ENCODE data around the gene TECTA. TPM values are rescaled to one million over a fixed set of nuclear protein-coding genes. Genes with fewer than 3 reads are reported as not detected.

TECTA gene
- total RNA-seq, 2 experiments from 2014 or later: 0.18 to 0.28 TPM

DNA sequence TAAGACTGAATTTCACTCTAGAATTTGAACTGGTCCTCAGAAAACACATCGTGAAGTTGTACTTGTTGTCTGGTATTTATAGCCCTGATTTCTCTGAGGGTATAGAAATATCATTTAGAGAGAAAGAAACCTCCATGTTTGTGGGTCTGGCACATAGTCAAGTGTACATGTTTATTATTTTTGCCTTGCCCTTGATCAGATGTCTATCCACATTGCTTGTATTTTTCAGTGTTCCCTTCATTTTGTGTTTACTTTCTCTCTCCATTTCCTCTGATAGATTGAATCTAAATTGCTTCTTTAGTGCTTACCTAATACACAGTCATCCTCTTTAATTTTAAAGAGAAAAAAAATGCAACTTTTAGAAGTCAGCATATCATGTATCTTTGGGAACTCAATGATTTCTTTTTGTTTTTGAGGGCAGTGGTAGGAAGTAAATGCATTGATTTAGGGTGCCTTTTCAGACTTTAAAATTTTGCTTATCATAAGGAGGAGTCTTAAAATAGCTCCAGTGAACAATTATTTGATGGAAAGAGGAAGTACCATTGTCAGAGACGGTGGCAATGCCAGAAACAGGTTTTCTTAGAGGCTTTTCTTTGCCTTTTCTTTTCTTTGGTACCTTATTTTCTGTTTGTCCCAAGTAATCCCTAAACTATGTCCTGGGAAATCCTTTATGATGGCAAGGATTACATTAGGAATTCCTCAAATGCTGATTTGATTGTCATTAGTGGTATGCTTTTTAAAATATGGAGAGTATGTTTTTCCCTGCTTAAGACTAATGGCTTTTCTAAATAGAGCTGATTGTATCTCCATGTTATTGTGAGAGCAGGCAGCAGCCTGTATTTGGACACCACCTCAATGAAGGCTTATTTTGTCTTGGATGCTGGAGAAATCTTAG is 29.8 kb upstream of the TECTA start:
- CTCF ChIA-PET: no interaction called here
- ATAC-seq (no peak), DNase-seq (no peak)
- H3K36me3 Mint-ChIP-seq: peaks cover 21% of the 10 kb centered on the region
- H3K27ac Mint-ChIP-seq: no peak overlapping the region
- no peaks in the 10 kb centered on the region for H3K4me1 Mint-ChIP-seq
- no peak overlapping the region for H3K4me3 Mint-ChIP-seq
- H3K27me3 Mint-ChIP-seq: no peaks in the 10 kb centered on the region
- H3K9me3 Mint-ChIP-seq (ENCODE audit: low read depth): no peaks in the 10 kb centered on the region

DNA sequence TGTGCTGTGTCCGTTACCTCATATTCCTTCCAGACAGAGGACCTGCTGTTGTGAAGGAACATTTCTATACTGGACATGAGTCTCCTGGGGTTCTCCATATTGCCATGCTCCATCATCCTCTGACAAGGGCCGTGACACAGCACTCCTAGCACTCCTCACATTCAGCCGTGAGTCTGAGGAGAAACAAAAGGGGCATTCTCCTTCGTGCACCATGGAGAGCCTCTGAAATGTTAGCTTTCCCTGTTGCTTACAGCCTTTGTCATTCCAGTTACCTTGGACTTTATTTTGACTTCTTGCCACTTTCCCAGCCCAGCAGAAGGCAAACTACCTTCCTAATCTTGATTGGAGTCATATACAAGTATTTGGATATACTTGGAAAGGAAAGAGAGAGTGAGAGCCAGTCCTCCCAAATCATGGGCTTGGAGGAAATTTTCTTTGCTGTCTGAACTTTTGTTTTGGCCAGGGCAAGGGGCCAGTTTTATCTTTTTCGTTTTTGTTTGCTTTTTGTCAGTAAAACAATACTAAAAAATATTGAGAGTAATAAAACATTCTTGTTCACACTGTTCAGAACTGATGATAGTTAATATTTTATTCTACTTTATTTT is 29.1 kb upstream of the TECTA start:
- no peak for DNase-seq
- no peak overlapping the region for H3K27ac Mint-ChIP-seq
- no peaks in the 10 kb centered on the region for H3K9me3 Mint-ChIP-seq (ENCODE audit: low read depth)
- no peaks in the 10 kb centered on the region for H3K27me3 Mint-ChIP-seq
- peaks cover 21% of the 10 kb centered on the region for H3K36me3 Mint-ChIP-seq
- CTCF ChIA-PET: no interaction called here
- no peaks in the 10 kb centered on the region for H3K4me1 Mint-ChIP-seq
- H3K4me3 Mint-ChIP-seq: no peak overlapping the region
- ATAC-seq: no peak

DNA sequence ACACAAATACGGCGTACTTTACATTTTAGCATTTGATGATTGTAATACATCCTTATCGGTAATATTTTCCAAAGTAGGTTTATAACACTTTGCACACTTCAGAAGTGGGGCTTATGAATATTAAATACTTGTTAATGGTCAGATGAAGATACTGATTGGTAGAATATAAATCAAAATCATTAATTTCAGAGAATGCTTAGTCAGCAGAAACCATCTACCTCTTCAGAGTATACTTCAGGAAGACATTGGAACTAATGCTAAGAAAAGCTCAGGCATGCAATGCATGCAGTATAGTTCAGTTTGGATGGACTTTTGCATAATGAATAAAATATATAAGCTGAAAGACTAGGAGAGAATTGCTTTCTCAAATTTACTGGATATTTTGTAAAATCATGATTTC is 19.7 kb upstream of the TECTA start:
- H3K4me3 Mint-ChIP-seq: no peak overlapping the region
- ATAC-seq (no peak), DNase-seq (no peak)
- no peaks in the 10 kb centered on the region for H3K27me3 Mint-ChIP-seq
- CTCF ChIA-PET: no interaction called here
- H3K36me3 Mint-ChIP-seq: peaks cover 5% of the 10 kb centered on the region
- H3K27ac Mint-ChIP-seq: no peak overlapping the region
- peaks cover 1% of the 10 kb centered on the region for H3K4me1 Mint-ChIP-seq
- no peaks in the 10 kb centered on the region for H3K9me3 Mint-ChIP-seq (ENCODE audit: low read depth)

DNA sequence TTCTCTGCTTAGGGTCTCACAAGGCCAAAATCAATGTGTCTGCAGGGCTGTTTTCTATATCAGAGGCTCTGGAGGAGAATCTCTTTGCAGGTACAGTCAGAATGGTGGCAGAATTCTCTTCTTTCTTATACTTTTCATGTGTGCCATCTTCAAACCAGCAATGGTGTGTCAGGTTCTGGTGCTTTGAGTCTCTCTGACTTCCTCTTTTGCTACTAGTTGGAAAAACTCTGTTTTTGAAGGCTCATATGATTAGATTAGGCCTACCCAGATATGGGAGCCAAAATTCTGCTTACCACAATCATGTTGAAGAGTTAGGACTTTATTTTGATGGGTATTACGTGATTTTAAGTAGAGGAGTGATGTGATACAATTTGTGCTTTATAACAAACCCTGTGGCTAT is 18.8 kb upstream of the TECTA start:
- Mint-ChIP-seq H3K9me3 (ENCODE audit: low read depth) (no peaks in the 10 kb centered on the region), H3K4me3 (no peak overlapping the region), H3K27me3 (no peaks in the 10 kb centered on the region), H3K27ac (no peak overlapping the region), H3K4me1 (peaks cover 1% of the 10 kb centered on the region), H3K36me3 (peaks cover 8% of the 10 kb centered on the region)
- CTCF ChIA-PET: no interaction called here
- ATAC-seq (no peak), DNase-seq (no peak)

DNA sequence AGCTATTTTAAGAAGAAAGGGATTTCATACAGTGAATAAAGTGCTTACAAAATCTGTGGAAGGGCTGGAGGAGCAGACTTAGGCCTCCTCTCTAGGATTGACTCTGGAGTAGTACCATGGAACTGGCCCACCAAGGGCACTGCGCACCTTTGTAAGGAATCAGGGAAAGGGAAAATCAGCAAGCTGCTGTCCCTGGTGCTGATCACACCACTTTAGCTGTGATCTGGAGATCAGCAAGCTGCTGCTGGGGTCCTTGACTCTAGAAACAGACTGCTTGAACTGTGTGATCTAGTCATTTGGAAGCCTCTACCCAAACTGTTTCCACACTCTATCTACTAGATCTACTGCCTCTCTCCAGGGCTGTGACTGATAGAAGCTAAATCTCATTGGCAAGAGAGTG is 18.4 kb upstream of the TECTA start:
- peaks cover 8% of the 10 kb centered on the region for H3K36me3 Mint-ChIP-seq
- H3K4me1 Mint-ChIP-seq: peaks cover 1% of the 10 kb centered on the region
- no peaks in the 10 kb centered on the region for H3K27me3 Mint-ChIP-seq
- no peak for DNase-seq
- CTCF ChIA-PET: no interaction called here
- no peak overlapping the region for H3K4me3 Mint-ChIP-seq
- no peaks in the 10 kb centered on the region for H3K9me3 Mint-ChIP-seq (ENCODE audit: low read depth)
- H3K27ac Mint-ChIP-seq: no peak overlapping the region
- no peak for ATAC-seq

DNA sequence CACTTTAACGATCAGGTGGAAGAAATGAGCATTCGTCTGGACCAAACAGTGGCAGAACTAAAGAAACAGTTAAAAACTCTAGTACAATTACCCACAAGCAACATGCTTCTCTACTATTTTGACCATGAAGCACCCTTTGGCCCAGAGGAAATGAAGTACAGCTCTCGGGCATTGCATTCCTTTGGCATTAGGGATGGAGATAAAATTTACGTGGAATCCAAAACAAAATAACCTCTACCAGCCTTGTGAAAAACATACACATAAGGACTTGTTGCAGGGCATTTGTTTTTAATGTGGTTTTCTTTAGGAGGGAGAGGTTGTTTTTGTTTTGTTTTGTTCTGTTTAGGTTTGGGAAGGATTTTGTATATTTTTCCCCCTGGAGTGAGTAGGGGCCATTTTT is 14.2 kb upstream of the TECTA start:
- Mint-ChIP-seq H3K4me3 (no peak overlapping the region), H3K27me3 (no peaks in the 10 kb centered on the region), H3K9me3 (ENCODE audit: low read depth) (no peaks in the 10 kb centered on the region), H3K36me3 (peaks cover 9% of the 10 kb centered on the region), H3K4me1 (peaks cover 6% of the 10 kb centered on the region), H3K27ac (no peak overlapping the region)
- DNase-seq (no peak), ATAC-seq (no peak)
- CTCF ChIA-PET: no interaction called here

DNA sequence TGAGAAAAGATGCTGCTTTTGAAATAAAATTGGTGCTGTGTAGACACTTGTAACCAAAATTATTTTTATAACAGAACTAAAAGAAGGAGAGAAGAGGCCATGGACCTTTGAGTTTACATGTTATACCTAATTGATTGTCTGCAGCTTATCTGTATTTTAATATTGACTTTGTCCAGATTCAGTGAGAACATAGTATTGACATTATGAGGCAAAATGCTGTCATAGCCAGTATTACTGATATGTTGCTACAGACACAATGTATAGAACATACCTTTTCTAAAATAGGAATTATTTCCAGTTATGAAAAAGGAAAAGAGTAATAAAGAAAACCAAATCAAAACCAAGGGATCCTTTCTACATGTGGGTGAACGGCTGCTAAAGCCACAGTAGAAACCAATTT is 11.5 kb upstream of the TECTA start:
- Mint-ChIP-seq H3K4me1 (peaks cover 5% of the 10 kb centered on the region), H3K36me3 (peaks cover 5% of the 10 kb centered on the region), H3K27me3 (no peaks in the 10 kb centered on the region), H3K4me3 (no peak overlapping the region), H3K9me3 (ENCODE audit: low read depth) (no peaks in the 10 kb centered on the region), H3K27ac (no peak overlapping the region)
- DNase-seq (no peak), ATAC-seq (no peak)
- CTCF ChIA-PET: interaction anchor here (0.6 kb wide), 1 partner anchor 91 kb away, joined by 4 read pairs; no protein-coding TSS in a partner anchor

DNA sequence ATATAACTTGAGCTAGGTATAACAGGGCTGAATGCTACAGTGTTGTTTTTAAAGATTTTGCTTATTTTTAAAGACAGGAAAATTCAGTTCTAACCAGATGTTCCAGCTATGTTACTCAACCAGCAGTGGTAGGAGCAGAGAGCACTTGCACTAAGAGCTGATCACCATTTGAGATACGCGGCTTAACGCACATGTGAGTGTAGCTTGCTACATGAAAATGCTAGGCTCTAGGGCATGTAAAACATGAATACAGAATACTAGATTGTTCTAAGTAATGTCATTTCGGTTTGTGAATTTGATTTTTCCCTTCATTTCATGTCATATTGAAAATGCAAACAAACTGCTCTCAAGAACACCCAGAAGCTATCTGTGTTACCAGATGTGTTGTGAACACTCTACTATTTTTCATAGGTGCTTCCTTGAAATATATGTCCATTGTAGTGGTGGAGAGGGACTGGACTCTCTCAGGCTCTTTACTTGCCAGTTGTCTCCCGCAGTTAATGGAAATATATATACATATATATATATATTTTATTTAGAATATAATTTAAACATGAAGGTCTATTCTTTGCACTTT is 10.8 kb upstream of the TECTA start:
- no peak for ATAC-seq
- no peak for DNase-seq
- H3K4me3 Mint-ChIP-seq: no peak overlapping the region
- H3K4me1 Mint-ChIP-seq: peaks cover 5% of the 10 kb centered on the region
- peaks cover 5% of the 10 kb centered on the region for H3K36me3 Mint-ChIP-seq
- no peaks in the 10 kb centered on the region for H3K27me3 Mint-ChIP-seq
- CTCF ChIA-PET: interaction anchor here (0.6 kb wide), 1 partner anchor 91 kb away, joined by 4 read pairs; no protein-coding TSS in a partner anchor
- H3K27ac Mint-ChIP-seq: no peak overlapping the region
- no peaks in the 10 kb centered on the region for H3K9me3 Mint-ChIP-seq (ENCODE audit: low read depth)

DNA sequence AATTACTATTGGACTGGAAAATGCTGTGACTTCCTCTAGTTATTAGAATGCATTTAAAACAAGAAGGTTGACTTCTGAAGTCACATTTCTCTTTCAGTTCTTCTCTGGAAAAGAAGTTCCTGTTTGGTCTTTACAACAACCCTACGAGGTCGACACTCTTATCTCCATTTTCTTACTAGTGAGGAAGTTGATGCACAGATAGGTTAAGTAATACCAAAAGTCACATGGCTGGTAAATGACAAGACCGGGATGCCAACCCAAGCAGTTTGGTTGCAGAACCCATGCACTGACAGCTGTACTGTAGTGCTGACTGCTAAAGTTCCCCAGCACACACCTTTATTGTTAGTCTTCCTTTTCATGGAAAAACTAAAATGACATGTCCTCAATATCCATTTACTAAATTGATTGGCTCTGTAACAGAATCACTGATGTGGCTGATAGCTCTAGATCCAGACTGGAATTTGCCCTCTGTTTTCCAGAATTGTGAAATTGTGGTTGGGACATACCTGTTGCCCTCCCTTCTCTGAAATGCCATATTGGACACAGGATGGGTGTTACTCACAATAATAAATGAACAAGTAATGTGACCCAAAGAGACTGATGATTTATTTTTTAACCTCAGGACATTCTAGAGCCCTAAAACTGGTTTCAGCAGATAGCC is 9.4 kb upstream of the TECTA start:
- no peak for DNase-seq
- Mint-ChIP-seq H3K27me3 (no peaks in the 10 kb centered on the region), H3K4me3 (no peak overlapping the region), H3K4me1 (peaks cover 5% of the 10 kb centered on the region), H3K36me3 (peaks cover 2% of the 10 kb centered on the region), H3K27ac (no peak overlapping the region), H3K9me3 (ENCODE audit: low read depth) (no peaks in the 10 kb centered on the region)
- no peak for ATAC-seq
- CTCF ChIA-PET: no interaction called here

DNA sequence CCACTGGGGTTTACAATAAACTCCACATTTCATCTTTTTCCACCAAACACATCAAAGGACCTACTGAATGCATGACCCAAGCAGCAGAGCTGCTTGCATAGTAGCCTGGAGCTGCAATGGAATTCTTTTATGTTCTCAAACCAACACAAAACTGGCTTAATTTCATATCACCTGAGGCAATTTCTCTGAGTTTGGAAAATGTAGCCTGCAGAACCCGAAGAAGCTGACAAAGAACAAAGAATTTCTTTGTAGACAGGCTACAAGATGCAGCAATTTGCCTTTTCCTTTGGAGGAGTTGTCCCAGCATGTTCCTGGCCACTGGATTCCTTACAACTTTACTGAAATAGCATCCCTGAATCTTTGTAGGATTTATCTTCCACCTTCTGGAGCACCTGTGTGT is 5.5 kb upstream of the TECTA start:
- CTCF ChIA-PET: no interaction called here

DNA sequence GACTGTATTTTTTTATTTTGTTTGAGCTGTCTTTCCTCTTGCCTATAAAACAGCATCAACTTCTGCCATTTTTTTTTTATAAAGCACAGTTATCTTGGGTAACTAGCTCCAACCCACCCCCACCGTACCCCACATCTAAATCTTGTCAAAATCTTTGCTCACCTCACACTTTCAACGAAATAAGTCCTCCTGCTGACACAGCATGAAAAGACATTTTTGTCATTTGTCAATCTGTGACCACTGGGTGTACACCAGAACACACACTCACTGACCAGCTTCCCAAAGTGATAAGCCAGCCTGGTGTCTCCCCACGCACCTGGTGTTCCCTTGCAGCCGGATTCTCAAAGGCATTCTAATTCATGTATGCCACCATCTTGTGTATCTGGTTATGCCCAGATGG is 1.7 kb upstream of the TECTA start:
- Mint-ChIP-seq H3K36me3 (no peaks in the 10 kb centered on the region), H3K27me3 (peaks cover 7% of the 10 kb centered on the region), H3K4me1 (no peaks in the 10 kb centered on the region), H3K27ac (no peak overlapping the region), H3K4me3 (no peak overlapping the region), H3K9me3 (ENCODE audit: low read depth) (no peaks in the 10 kb centered on the region)
- CTCF ChIA-PET: no interaction called here
- ATAC-seq (no peak), DNase-seq (no peak)

More for the DNA sequence above, 5.5 kb upstream of the TECTA start:
- Mint-ChIP-seq H3K4me1 (peaks cover 5% of the 10 kb centered on the region), H3K36me3 (no peaks in the 10 kb centered on the region), H3K27ac (no peak overlapping the region), H3K9me3 (ENCODE audit: low read depth) (no peaks in the 10 kb centered on the region), H3K4me3 (no peak overlapping the region), H3K27me3 (peaks cover 2% of the 10 kb centered on the region)
- no peak for DNase-seq
- no peak for ATAC-seq

DNA sequence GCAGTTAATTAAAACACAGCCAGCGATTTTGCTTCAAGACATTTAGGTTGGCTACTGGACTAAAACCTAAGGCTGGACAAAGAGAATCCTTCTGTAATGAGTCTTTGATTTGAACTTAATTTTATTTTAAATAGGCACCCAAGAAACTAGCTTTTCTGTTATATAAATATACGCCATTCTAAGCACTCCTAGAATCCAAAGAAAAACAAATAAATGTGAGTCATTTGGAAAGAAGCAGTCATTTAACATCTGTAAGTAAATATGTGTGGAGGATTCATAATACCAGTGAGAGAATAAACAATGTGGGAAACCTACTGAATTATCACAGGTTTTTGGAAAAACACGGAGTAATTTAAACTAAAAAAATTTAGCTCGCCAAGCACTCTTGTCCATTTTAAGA is 1.2 kb upstream of the TECTA start:
- no peaks in the 10 kb centered on the region for H3K4me1 Mint-ChIP-seq
- peaks cover 7% of the 10 kb centered on the region for H3K27me3 Mint-ChIP-seq
- no peak for ATAC-seq
- H3K27ac Mint-ChIP-seq: no peak overlapping the region
- CTCF ChIA-PET: no interaction called here
- no peaks in the 10 kb centered on the region for H3K36me3 Mint-ChIP-seq
- DNase-seq: no peak
- no peak overlapping the region for H3K4me3 Mint-ChIP-seq
- no peaks in the 10 kb centered on the region for H3K9me3 Mint-ChIP-seq (ENCODE audit: low read depth)

DNA sequence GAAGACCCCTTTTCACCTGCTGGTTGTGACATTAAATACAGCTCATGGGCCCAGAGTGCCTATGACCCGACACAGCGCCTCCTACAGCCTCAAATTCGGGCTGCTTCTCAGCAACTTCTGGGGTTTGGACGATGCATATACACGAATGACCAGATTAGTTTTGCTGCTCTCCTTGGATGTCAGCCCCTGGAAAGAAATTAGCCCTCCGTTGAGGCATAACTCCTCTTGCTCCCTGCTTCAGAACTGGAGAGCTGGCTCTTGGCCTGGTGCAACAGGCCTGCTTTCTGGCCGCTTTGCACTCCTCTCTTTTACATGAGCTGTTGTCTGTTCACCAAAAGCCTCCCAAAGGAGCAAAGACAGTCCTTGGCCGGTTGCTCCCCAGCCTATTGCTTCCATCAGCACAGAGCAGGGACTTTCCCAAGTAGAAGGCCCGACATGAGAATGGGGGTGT is 3.3 kb downstream of the TECTA start:
- CTCF ChIA-PET: no interaction called here
- Mint-ChIP-seq H3K36me3 (no peaks in the 10 kb centered on the region), H3K9me3 (ENCODE audit: low read depth) (no peaks in the 10 kb centered on the region), H3K4me3 (no peak overlapping the region), H3K27me3 (peaks cover 7% of the 10 kb centered on the region), H3K4me1 (no peaks in the 10 kb centered on the region), H3K27ac (no peak overlapping the region)
- ATAC-seq: no peak
- no peak for DNase-seq

Measured in activated CD8-positive, alpha-beta memory T cell treated with anti-CD3 and anti-CD28 coated beads, Interleukin-2, amount 10 ng/mL, durations not matched to agents 7 days and 5 days (primary cell).